ENCODE measurements around the gene PYCR2.
A peak's percentile ranks its signal among the peaks of the same experiment; 100 is the strongest.

Gene PYCR2

GRCh38 chr1:225950905-225951497, 27.0 kb upstream of the PYCR2 start:
- POLR2A ChIA-PET = interaction anchor here (0.6 kb wide), 1 partner anchor 40 kb away, joined by 3 read pairs; no protein-coding TSS in a partner anchor
- Histone ChIP-seq H3K36me3 (ENCODE audit: control insufficient read depth in 4 of 4, insufficient read depth in 4 of 4, low read length in 3 of 4) (no peaks in the 10 kb centered on the region), H3K4me1 (ENCODE audit: control extremely low read depth in 1 of 4, control insufficient read depth in 4 of 4, insufficient read depth in 4 of 4, low read length in 3 of 4) (peaks cover 0 to 15% (median 9%) of the 10 kb centered on the region in 4 experiments), H3K27me3 (replicated peaks in 2 of 5; ENCODE audit: control insufficient read depth in 4 of 5, insufficient read depth in 5 of 5, low read length in 4 of 5) (no peaks in the 10 kb centered on the region), H3K4me3 (ENCODE audit: control insufficient read depth in 1 of 7, extremely low read depth in 1 of 7, insufficient read depth in 4 of 7, low read depth in 2 of 7, low read length in 6 of 7) (peak overlapping the region in 4 of 7 experiments; percentile 11 to 57 (median 44)), H3K9me3 (ENCODE audit: control extremely low read depth in 1 of 5, control insufficient read depth in 4 of 5, insufficient read depth in 2 of 5, low read depth in 1 of 5, low read length in 4 of 5) (no peaks in the 10 kb centered on the region), H3K27ac (ENCODE audit: insufficient read depth in 1 of 2, low read depth in 1 of 2, low read length in 2 of 2, poor library complexity in 1 of 2, severe bottlenecking in 2 of 2) (peak overlapping the region; percentile 9 to 20)
- DNase-seq = peak; percentile 21 to 63 (median 51)
- CTCF ChIA-PET = interaction anchor here (0.7 to 2.1 kb wide), 7 partner anchors 10 to 28 kb away, joined by 3 to 7 read pairs (median 3); partner anchors contain the start of gene PYCR2
- WGBS (ENCODE audit: insufficient coverage) = 34% methylated on average over 7 of the region's 9 CpGs

- Histone ChIP-seq H3K36me3 (ENCODE audit: control insufficient read depth in 4 of 4, insufficient read depth in 4 of 4, low read length in 3 of 4) (no peaks in the 10 kb centered on the region), H3K9me3 (ENCODE audit: control extremely low read depth in 1 of 5, control insufficient read depth in 4 of 5, insufficient read depth in 2 of 5, low read depth in 1 of 5, low read length in 4 of 5) (no peaks in the 10 kb centered on the region), H3K4me3 (ENCODE audit: control insufficient read depth in 1 of 7, extremely low read depth in 1 of 7, insufficient read depth in 4 of 7, low read depth in 2 of 7, low read length in 6 of 7) (no peak overlapping the region), H3K27me3 (replicated peaks in 2 of 5; ENCODE audit: control insufficient read depth in 4 of 5, insufficient read depth in 5 of 5, low read length in 4 of 5) (no peaks in the 10 kb centered on the region), H3K4me1 (ENCODE audit: control extremely low read depth in 1 of 4, control insufficient read depth in 4 of 4, insufficient read depth in 4 of 4, low read length in 3 of 4) (peaks cover 2 to 26% (median 16%) of the 10 kb centered on the region in 4 experiments), H3K27ac (ENCODE audit: insufficient read depth in 1 of 2, low read depth in 1 of 2, low read length in 2 of 2, poor library complexity in 1 of 2, severe bottlenecking in 2 of 2) (no peak overlapping the region)
- DNase-seq = no peak
- ChIA-PET POLR2A (no interaction called here), CTCF (interaction anchor here (1.1 to 1.5 kb wide), 3 partner anchors 14 to 39 kb away, joined by 3 to 4 read pairs (median 3); no protein-coding TSS in a partner anchor)
- 81% methylated on average over 6 of the region's 6 CpGs for WGBS (ENCODE audit: insufficient coverage)
Measured at GRCh38 chr1:225949041-225949440, 25.0 kb upstream of the PYCR2 start.

DNA sequence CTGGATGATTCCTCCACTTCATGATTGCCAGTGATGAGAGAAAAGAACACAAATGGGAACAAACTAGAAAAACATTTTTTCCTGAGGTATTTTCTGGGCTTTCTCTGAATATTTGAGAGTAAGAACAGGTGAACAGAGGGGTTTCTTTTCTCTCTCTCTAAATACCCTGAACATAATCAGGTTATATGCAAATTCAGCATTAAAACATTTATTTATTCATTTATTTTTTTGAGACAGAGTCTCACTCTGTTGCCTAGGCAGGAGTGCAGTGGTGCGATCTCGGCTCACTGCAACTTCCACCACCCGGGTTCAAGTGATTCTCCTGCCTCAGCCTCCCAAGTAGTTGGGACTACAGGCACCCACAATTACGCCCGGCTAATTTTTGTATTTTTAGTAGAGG, 22.8 kb upstream of the PYCR2 start:
- Histone ChIP-seq H3K27me3 (replicated peaks in 2 of 5; ENCODE audit: control insufficient read depth in 4 of 5, insufficient read depth in 5 of 5, low read length in 4 of 5) (no peaks in the 10 kb centered on the region), H3K36me3 (ENCODE audit: control insufficient read depth in 4 of 4, insufficient read depth in 4 of 4, low read length in 3 of 4) (no peaks in the 10 kb centered on the region), H3K4me3 (ENCODE audit: control insufficient read depth in 1 of 7, extremely low read depth in 1 of 7, insufficient read depth in 4 of 7, low read depth in 2 of 7, low read length in 6 of 7) (no peak overlapping the region), H3K27ac (ENCODE audit: insufficient read depth in 1 of 2, low read depth in 1 of 2, low read length in 2 of 2, poor library complexity in 1 of 2, severe bottlenecking in 2 of 2) (no peak overlapping the region), H3K9me3 (ENCODE audit: control extremely low read depth in 1 of 5, control insufficient read depth in 4 of 5, insufficient read depth in 2 of 5, low read depth in 1 of 5, low read length in 4 of 5) (no peaks in the 10 kb centered on the region), H3K4me1 (ENCODE audit: control extremely low read depth in 1 of 4, control insufficient read depth in 4 of 4, insufficient read depth in 4 of 4, low read length in 3 of 4) (peaks cover 2 to 25% (median 18%) of the 10 kb centered on the region in 4 experiments)
- POLR2A ChIA-PET = no interaction called here
- CTCF ChIA-PET = interaction anchor here (3.4 kb wide), 1 partner anchor 14 kb away, joined by 27 read pairs; no protein-coding TSS in a partner anchor
- WGBS (ENCODE audit: insufficient coverage) = 100% methylated on average over 3 of the region's 5 CpGs
- no peak for DNase-seq

GRCh38 chr1:225946082-225946620, 22.1 kb upstream of the PYCR2 start:
- no peaks in the 10 kb centered on the region for H3K27me3 ChIP-seq (replicated peaks in 2 of 5; ENCODE audit: control insufficient read depth in 4 of 5, insufficient read depth in 5 of 5, low read length in 4 of 5)
- H3K27ac ChIP-seq (ENCODE audit: insufficient read depth in 1 of 2, low read depth in 1 of 2, low read length in 2 of 2, poor library complexity in 1 of 2, severe bottlenecking in 2 of 2) = no peak overlapping the region
- ChIA-PET CTCF (interaction anchor here (1.0 to 3.4 kb wide), 5 partner anchors 11 to 69 kb away, joined by 3 to 27 read pairs (median 3); partner anchors contain the start of gene LEFTY1), POLR2A (no interaction called here)
- 92% methylated on average over 2 of the region's 4 CpGs for WGBS (ENCODE audit: insufficient coverage)
- no peaks in the 10 kb centered on the region for H3K36me3 ChIP-seq (ENCODE audit: control insufficient read depth in 4 of 4, insufficient read depth in 4 of 4, low read length in 3 of 4)
- H3K9me3 ChIP-seq (ENCODE audit: control extremely low read depth in 1 of 5, control insufficient read depth in 4 of 5, insufficient read depth in 2 of 5, low read depth in 1 of 5, low read length in 4 of 5) = no peaks in the 10 kb centered on the region
- peaks cover 2 to 19% (median 13%) of the 10 kb centered on the region in 4 experiments for H3K4me1 ChIP-seq (ENCODE audit: control extremely low read depth in 1 of 4, control insufficient read depth in 4 of 4, insufficient read depth in 4 of 4, low read length in 3 of 4)
- no peak overlapping the region for H3K4me3 ChIP-seq (ENCODE audit: control insufficient read depth in 1 of 7, extremely low read depth in 1 of 7, insufficient read depth in 4 of 7, low read depth in 2 of 7, low read length in 6 of 7)
- no peak for DNase-seq

GRCh38 chr1:225945564-225945963, 21.5 kb upstream of the PYCR2 start:
- Histone ChIP-seq H3K36me3 (ENCODE audit: control insufficient read depth in 4 of 4, insufficient read depth in 4 of 4, low read length in 3 of 4) (no peaks in the 10 kb centered on the region), H3K27me3 (replicated peaks in 2 of 5; ENCODE audit: control insufficient read depth in 4 of 5, insufficient read depth in 5 of 5, low read length in 4 of 5) (no peaks in the 10 kb centered on the region), H3K27ac (ENCODE audit: insufficient read depth in 1 of 2, low read depth in 1 of 2, low read length in 2 of 2, poor library complexity in 1 of 2, severe bottlenecking in 2 of 2) (no peak overlapping the region), H3K9me3 (ENCODE audit: control extremely low read depth in 1 of 5, control insufficient read depth in 4 of 5, insufficient read depth in 2 of 5, low read depth in 1 of 5, low read length in 4 of 5) (no peaks in the 10 kb centered on the region), H3K4me1 (ENCODE audit: control extremely low read depth in 1 of 4, control insufficient read depth in 4 of 4, insufficient read depth in 4 of 4, low read length in 3 of 4) (peaks cover 2 to 13% (median 9%) of the 10 kb centered on the region in 4 experiments), H3K4me3 (ENCODE audit: control insufficient read depth in 1 of 7, extremely low read depth in 1 of 7, insufficient read depth in 4 of 7, low read depth in 2 of 7, low read length in 6 of 7) (no peak overlapping the region)
- DNase-seq = no peak
- ChIA-PET POLR2A (interaction anchor here (1.1 kb wide), 1 partner anchor 54 kb away, joined by 3 read pairs; no protein-coding TSS in a partner anchor), CTCF (interaction anchor here (1.0 to 3.4 kb wide), 6 partner anchors 11 to 68 kb away, joined by 3 to 27 read pairs (median 4); partner anchors contain the start of gene LEFTY1)
- WGBS (ENCODE audit: insufficient coverage) = 92% methylated on average over 4 of the region's 4 CpGs

DNA sequence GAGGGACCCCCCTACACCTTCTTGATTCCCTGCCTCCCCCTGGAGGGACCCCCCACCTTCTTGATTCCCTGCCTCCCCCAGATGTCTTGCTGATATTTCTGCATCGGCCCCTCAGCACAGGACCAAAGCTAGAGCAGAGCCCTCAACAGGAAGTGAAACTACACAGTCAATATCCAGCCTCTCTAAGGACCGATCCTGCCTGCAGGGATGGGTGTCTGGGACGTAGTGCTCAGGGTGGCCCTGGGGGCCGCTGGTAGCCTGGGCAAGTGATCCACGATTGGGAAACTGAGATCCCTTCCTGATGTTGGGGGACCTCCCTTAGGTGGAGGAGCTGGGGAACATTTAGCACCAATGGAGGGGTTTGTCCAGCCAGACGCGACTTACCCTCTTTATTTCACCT, 20.9 kb upstream of the PYCR2 start:
- Histone ChIP-seq H3K27me3 (replicated peaks in 2 of 5; ENCODE audit: control insufficient read depth in 4 of 5, insufficient read depth in 5 of 5, low read length in 4 of 5) (no peaks in the 10 kb centered on the region), H3K27ac (ENCODE audit: insufficient read depth in 1 of 2, low read depth in 1 of 2, low read length in 2 of 2, poor library complexity in 1 of 2, severe bottlenecking in 2 of 2) (no peak overlapping the region), H3K36me3 (ENCODE audit: control insufficient read depth in 4 of 4, insufficient read depth in 4 of 4, low read length in 3 of 4) (no peaks in the 10 kb centered on the region), H3K4me3 (ENCODE audit: control insufficient read depth in 1 of 7, extremely low read depth in 1 of 7, insufficient read depth in 4 of 7, low read depth in 2 of 7, low read length in 6 of 7) (peak overlapping the region in 2 of 7 experiments; percentile 16 to 24), H3K4me1 (ENCODE audit: control extremely low read depth in 1 of 4, control insufficient read depth in 4 of 4, insufficient read depth in 4 of 4, low read length in 3 of 4) (peaks cover 2 to 12% (median 9%) of the 10 kb centered on the region in 4 experiments), H3K9me3 (ENCODE audit: control extremely low read depth in 1 of 5, control insufficient read depth in 4 of 5, insufficient read depth in 2 of 5, low read depth in 1 of 5, low read length in 4 of 5) (no peaks in the 10 kb centered on the region)
- WGBS (ENCODE audit: insufficient coverage) = 61% methylated on average over 7 of the region's 7 CpGs
- peak in 2 of 3 donors; percentile 31 to 33 for DNase-seq
- POLR2A ChIA-PET = interaction anchor here (1.1 kb wide), 1 partner anchor 55 kb away, joined by 3 read pairs; no protein-coding TSS in a partner anchor
- CTCF ChIA-PET = interaction anchor here (0.9 to 3.4 kb wide), 10 partner anchors 8 to 1565 kb away, joined by 3 to 27 read pairs (median 3); partner anchors contain the start of gene LEFTY1

- no peak for DNase-seq
- Histone ChIP-seq H3K4me3 (ENCODE audit: control insufficient read depth in 1 of 7, extremely low read depth in 1 of 7, insufficient read depth in 4 of 7, low read depth in 2 of 7, low read length in 6 of 7) (no peak overlapping the region), H3K4me1 (ENCODE audit: control extremely low read depth in 1 of 4, control insufficient read depth in 4 of 4, insufficient read depth in 4 of 4, low read length in 3 of 4) (peaks cover 2 to 12% (median 9%) of the 10 kb centered on the region in 4 experiments), H3K36me3 (ENCODE audit: control insufficient read depth in 4 of 4, insufficient read depth in 4 of 4, low read length in 3 of 4) (no peaks in the 10 kb centered on the region), H3K9me3 (ENCODE audit: control extremely low read depth in 1 of 5, control insufficient read depth in 4 of 5, insufficient read depth in 2 of 5, low read depth in 1 of 5, low read length in 4 of 5) (no peaks in the 10 kb centered on the region), H3K27ac (ENCODE audit: insufficient read depth in 1 of 2, low read depth in 1 of 2, low read length in 2 of 2, poor library complexity in 1 of 2, severe bottlenecking in 2 of 2) (no peak overlapping the region), H3K27me3 (replicated peaks in 2 of 5; ENCODE audit: control insufficient read depth in 4 of 5, insufficient read depth in 5 of 5, low read length in 4 of 5) (no peaks in the 10 kb centered on the region)
- ChIA-PET POLR2A (interaction anchor here (1.1 kb wide), 1 partner anchor 55 kb away, joined by 3 read pairs; no protein-coding TSS in a partner anchor), CTCF (interaction anchor here (0.9 to 3.4 kb wide), 9 partner anchors 8 to 1565 kb away, joined by 3 to 27 read pairs (median 3); partner anchors contain the start of gene LEFTY1)
- 60% methylated on average over 2 of the region's 2 CpGs for whole genome bisulfite sequencing (ENCODE audit: insufficient coverage)
Measured at GRCh38 chr1:225944387-225944786, 20.3 kb upstream of the PYCR2 start.
